Forelimb muscle (tissue), 1 donor: ENCODE data around the gene SLC35F1. TPM values are rescaled to one million over a fixed set of nuclear protein-coding genes. Genes with fewer than 3 reads are reported as not detected.

Source experiments
- DNase-seq: peaks from one replicate; pipeline ENCODE4 v3.0.0-alpha.2; 2013; ENCODE audit warnings: low read depth
- polyA plus RNA-seq: library from polyadenylated mRNA; unstranded; fragments of 120-200 nt; gene quantifications from one replicate; pipeline ENCODE4 v1.2.1, GENCODE V29; 2013; ENCODE audit not compliant: insufficient read length

The SLC35F1 gene
- polyA plus RNA-seq, 1 donor: 1.5 TPM

DNA sequence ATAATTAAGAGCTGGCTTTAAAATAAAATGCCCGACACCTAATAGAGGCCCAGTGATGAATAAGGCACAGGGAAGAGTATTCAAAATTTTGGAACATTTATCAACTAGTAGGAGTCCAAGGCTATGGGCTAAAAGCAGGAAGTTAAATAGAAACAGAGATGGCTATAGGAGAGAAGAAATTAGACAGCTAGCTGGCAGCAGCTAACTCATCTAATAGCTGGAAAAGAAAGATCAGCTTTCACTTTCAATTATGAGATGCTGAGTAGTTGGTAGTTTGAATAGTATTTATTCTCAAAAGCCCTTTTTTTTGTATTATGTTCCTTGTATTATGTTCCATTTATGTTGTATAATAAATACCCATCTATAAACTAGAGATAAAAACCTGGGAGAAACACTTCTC, 215.7 kb downstream of the SLC35F1 start:
- DNase-seq: no peak

DNA sequence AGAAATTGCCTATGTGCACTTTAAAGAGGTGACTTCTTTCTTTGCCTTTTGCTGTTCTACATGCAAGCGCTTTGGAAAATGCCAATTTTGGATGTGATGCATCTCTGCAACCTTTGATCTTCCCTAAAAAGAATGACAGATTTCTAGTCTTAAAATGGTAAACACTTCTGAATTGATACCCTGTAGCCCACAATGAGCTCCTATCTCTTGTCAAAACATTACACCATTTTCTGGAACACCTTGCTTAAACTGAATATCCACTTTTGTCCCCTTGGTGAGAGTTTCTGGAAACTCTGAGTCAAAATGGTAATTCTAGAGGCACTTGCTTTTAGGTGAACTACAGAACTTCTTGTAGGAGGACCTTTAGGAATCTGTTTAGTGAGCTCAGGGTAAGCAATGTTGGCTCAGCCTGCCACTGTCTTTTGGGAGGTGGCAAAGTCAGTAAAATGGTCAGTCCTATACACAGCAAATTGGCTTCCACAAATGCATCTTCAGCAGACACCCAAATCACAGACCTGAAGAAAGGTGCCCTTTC, 216.5 kb downstream of the SLC35F1 start:
- DNase-seq: no peak

DNA sequence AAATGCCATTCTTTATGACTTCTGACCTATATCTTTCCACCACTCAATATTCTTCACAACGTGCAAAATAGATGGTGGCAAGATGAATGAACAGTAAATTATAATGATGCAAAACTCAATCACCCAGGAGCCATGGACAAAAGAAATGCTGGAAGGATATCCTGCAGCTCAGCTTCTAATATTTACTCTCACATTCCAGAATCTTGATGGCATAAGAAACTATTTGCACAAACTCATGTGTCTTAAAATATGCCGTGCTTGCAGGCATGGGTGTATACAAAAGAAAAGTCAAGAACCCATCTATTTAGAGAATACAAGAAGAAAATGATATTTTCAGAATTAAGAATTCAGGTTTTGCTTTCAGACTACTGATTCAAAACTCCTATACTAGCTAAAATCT, 217.8 kb downstream of the SLC35F1 start:
- no peak for DNase-seq

DNA sequence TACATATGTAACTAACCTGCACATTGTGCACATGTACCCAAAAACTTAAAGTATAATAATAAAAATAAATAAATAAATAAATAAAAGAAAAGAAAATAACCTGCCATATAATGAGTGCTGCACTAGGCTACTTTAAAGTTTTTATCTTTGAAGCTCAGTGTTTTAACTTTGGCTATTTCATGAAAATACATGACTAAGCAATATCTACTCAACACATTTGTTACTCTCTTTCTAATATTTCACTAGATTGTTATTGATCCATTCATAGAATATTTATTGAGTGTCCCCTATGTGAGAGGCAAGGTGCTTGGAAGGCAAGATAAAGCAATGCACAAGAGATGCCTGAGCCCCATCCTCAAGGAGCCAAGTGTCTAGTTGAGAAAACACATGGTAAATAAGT, 221.7 kb downstream of the SLC35F1 start:
- no peak for DNase-seq

DNA sequence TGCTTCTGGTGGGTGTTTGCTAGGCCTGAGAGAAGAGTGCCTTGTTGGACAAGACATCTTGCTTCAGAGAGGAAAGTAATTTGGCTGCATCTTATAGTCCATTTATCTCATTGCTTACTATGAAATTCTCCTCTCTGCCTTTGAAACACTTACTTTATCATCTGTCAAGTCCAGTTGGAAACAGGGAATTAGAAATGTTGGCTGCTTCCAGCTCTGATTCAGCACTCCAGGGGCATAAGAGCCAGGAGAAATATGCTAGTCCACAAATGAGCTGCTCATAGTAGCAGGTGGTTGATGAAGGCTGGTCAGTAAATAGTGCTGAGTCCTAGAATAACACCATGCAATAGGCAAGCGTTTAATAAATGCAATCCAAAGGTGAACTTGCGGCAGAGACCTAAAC, 227.1 kb downstream of the SLC35F1 start:
- DNase-seq: no peak

DNA sequence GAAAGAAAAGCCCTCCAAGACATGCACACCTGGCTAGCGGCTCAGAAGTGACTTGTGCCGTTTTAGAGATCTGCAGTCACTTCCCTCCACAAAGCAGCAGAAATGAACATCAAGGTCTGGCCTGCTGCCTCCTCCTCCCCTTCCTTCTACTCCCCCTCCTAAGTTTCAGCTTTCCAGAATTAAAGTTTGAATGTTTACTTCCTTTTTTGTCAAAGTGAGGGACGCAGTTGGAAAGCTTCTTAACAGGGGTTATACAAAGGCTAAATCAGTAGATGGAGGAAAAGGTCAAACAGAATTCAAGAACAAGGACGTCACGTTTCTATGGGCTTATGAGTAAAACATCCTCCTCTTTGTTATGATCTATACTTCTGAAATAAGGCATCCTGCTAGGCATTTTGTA, 227.7 kb downstream of the SLC35F1 start:
- DNase-seq: peak; percentile 9

DNA sequence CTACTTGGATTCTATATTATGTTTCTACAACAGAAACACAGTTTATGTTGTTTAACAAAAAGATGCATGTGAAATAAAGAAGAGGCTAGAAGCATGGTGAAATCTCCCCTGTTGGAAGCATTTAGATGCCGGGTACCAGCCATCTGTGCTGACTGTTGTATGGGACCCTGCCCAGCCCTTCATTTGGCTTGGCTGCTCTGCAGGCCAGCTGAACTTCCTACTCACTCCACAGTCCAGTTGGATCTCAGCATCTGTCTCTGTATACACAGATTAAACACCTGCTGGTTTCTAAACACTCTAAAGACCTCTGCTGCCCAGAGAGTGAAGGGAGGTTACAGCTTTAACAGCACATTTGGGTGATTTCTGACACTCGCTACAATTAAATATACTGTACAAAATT, 228.3 kb downstream of the SLC35F1 start:
- no peak for DNase-seq

DNA sequence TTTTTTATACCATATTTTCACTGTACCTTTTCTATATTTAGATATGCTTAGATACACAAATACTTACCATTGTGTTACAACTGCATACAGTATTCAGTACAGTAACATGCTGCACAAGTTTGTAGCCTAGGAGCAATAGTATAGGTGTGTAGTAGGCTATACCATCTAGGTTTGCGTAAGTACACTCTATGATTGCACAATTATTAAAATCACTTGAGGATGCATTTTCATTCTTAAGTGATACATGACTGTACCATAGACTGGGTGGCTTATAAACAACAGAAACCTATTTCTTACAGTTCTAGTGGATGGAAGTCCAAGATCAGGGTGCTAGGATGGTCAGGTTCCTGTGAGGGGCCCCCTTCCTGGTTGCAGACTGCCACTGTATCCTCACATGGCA, 234.1 kb downstream of the SLC35F1 start:
- no peak for DNase-seq

DNA sequence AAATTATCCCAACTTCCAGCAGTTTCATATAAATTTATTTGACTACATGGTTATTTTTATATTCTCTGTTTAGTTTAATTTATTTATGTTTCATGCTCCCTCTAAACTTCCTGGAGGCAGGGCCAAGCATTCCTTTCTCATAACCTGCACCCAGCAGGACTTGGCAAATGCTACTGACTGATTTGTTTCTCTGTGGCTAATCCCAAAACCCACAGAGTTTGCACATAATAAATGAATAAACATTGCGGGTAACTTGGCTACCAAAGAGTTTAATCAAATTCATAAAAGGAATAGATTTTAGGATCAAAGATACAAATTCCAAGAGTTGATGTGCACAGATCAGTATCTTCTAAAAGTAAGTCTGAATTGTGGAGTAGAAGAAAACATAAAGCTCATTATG, 239.5 kb downstream of the SLC35F1 start:
- no peak for DNase-seq

DNA sequence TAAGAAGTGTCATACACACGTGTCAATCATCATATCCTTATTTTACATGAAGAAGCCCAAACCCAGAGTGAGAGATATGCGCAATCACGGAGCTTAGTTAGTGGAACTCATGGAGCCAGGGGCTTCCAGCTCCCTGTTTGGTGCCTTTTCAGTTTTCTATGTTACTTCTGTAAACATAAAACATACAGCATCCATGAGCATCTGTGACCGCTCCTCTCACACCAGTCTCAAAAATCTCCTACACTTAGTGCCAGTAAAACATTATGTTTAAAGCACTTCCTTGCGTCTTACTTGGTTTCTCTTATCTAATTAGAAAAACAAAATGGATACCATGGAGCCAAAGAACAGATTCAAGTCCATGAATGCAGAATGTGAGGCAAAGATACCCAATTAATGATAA, 240.4 kb downstream of the SLC35F1 start:
- no peak for DNase-seq

DNA sequence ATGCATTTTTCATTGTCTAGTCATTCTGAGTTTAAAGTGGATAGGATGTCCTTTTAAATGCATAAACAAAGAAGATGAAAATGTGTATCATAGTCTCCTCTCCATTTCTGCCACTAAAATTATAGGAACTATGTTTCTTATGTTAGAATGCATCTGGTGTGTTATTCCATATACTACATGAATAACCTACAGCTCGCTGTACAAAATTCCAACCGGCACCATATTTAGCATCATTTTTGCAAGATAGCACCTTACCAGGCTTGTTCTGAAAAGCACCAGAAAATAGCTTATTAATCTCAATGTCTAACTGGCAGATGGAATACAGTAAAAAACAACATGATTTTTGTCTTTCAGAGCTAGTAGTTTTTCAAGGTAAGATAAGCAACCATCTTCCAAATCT, 241.5 kb downstream of the SLC35F1 start:
- no peak for DNase-seq

DNA sequence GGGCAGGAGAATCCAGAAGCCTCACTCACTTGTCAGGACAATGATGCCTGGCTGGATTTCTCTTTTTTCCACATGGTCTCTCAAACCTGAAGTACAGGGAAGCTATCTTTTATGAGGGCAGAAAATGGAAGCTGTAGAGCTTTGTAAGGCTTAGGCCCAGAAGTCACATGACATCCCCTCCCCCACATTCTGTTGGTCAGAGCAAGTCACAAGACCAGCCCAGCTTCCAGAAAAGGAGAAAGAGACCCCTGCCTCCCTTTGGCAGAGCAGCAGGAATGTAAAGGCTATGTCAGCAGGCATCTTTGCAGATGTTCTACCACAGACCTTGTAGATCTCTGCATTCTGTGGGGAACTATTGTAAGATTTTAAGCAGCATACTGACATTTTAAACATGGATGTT, 245.5 kb downstream of the SLC35F1 start:
- DNase-seq: no peak

DNA sequence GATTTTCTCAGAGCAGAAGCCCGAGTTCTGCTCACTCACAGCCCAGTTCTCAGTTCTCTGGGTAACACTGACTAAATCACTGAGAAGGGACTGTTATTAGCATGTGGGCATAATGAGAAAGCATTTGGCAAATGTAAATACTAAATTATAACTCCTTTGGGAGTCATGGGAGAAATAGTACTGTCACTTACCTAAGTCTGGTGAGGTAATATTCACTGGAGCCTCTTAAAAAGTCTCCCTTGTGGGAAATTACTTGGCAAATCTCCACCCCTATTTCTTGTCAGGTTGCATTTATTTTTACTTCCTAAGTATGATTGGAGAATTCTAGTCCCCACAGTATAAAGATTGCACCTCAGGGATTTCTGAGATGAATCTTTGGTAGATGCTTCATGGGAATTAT, 254.3 kb downstream of the SLC35F1 start:
- no peak for DNase-seq

DNA sequence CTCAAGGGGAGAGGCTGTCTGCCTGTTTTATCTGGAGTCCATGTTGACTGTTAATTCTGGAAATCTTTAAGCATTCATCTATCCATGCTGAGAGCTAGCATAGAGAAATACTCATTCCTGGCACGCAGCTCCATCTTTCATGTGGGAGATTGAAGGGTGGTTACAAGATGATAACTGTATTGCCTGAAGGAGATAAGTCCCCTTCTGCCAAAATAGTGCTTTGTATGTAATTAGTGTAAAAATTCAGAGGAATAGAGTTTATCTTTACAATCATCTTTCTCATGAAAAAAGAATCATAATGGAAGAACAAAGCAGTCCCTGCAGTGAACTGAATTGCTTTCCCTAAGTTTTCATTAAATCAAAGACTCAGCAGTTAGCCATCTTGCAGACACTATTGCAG, 256.5 kb downstream of the SLC35F1 start:
- DNase-seq: no peak

DNA sequence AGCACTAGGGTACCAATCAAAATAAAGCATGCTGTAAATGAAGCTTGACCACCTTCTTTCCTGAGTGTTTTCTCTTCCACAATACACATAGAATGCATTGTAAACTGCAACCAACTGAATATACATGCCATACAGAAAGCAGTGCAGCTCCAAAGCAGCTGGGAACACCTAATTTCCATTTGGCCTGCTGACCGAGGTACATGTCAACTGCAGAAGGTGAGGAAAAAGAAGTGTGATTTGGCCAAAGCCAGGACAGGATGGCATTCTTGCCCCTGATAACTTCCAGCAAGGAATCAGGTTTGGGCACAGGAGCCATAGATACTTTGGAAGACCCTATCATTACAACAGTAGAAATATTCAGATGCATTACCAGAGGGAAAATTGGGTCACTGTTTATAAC, 258.4 kb downstream of the SLC35F1 start:
- no peak for DNase-seq

DNA sequence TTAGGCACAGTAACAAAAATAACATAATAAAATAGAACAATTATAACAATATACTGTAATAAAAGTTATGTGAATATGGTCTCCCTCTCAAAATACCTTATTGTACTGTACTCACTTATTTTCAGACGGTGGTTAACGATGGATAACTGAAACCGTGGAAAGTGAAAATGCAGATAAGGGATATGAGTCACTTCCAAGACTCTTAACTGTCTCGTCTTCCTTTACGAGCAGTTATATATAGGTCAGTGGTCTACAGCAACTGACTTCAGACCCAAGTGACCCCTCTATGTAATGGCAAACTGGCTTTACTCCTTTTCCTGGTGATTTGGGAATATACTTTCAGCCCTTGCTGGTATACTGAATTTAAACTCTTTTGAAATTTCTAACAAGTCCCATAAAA, 261.4 kb downstream of the SLC35F1 start:
- no peak for DNase-seq

DNA sequence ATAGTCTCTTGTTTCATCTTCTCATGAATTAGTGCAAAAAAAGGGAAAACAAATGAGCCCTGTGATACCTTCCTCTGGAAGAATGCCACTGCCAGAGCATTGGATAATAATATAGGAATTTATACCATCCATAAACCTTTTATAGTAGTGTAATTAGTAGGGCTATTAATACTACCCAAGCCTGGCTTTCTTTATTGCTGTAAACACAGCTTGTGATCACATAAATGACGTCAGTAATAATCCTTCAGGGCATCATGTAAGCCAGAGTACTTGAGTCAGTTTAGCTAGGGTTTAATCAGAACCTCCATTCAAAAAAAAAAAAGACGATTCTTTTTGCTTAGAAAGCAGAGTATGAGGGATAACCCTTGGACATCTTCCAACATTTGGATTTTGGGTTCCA, 264.8 kb downstream of the SLC35F1 start:
- no peak for DNase-seq

DNA sequence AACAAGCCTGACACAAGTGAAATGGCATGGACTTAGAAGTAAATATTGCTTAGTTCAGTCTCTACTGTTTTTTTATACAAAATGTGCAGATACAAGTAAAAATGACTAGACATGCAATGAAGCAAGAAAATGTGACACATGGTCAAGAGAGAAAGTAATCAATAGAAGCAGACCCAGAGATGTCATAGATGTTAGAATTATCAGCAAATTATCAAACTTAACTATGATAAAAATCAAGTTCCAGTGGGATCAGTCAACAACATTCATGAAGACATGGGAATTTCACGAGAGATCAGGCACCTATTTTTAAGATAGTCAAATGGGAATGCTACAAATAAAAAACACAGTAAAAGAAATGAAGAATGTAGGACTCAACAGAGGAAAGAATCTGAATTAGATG, 267.0 kb downstream of the SLC35F1 start:
- no peak for DNase-seq

DNA sequence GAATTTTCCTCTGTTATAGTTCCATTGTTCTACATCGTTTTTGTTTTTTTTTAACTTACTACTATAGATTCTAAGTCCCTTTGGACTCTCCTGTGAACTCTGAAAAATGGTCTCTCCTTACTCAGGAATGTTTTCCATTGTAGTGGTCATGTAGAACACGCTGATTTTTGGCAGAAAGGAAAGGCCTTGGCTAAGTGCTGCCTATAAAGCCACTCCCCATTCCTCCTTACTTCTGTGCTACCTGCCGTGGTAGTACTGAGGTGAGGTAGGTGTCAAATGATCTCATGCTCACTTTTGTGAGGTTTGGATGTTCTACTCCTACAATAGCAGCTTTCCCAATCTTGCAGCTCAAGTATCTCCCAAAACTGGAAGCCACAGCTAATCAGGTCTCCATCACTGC, 270.7 kb downstream of the SLC35F1 start:
- DNase-seq: no peak

DNA sequence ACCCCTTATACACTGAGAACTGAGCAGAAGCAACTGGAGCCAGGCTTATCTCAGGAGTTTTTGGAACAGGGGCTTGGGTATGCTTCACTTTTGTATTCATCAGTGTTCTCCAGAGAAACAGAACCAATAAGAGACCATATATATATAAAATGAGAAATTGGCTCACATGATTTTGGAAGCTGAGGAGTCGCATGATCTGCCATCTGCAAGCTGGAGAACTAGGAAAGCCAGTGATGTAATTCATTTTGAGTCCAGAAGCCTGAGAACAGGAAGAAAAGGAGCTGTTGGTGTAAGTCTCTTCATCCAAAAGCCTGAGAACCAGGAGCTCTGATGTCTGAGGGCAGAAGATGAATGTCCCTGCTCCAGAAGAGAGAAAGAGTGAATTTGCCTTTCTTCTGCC, 272.0 kb downstream of the SLC35F1 start:
- no peak for DNase-seq

DNA sequence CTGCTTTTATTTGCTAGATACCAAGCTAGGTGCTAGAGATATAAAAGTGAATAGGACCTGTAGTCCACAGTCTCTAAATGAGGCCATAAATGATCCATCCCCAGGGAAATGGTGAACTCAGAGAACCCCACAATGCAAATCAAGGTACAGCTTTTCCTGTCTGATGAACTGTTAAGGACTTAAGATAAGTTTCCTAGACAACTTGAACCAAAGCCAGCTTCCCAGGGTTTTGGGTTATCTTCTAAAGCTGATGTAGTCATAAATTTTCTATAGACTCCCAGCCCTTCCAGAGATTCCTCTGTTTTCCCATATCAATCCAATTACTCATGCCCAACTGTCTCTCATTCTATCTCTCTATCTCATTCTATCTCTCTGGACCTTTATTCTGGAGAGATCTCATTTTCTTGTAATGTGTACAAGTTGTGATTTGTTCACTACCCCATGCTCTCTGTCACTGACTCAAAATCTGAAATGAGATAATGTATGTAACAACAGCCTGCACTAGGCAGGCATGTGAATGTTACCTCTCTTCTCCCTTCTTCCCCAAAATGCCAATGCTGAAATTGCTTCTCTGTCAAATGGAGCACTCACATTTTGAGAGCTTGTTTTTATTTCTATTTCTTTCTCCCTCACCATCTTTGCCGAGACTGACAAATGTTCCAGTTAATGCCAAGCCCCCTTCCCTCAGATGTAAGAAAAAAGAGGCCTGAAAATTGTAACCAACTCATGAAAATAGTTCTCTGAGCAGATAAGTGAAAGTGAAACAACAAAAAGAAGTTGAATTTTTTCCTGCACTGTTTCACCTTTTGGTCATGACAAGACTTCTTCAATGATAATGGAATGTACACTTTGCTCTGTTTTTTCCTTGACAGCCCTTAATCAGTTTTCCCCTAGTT, 279.9 kb downstream of the SLC35F1 start:
- no peak for DNase-seq

DNA sequence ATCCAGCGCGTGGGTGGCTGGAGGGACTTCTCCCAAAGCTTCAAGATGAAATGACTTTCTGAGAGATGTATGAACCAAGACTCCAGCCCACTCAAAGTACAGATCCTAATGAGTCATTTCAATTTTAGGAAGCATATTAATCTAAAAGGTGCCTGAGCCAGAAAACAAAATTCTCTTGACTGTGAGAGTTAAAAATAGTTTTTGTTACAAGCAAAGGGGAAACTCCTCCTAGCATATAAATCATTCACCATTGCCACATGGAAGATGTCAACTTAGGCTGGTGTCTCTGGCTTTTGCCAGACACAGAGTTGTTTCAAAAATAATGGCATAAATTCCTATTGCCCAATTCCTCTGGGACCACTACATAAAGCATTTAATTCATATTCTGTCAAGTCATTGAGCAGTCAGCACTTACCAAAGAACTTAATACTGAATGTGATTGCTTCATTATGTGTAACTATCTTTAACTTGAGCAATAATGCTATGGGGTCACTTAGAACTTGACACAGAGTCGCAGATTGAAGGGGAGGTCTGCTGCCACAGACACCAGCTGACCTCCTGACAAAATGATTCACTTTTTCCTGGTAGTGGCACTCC, 280.6 kb downstream of the SLC35F1 start:
- DNase-seq: no peak

DNA sequence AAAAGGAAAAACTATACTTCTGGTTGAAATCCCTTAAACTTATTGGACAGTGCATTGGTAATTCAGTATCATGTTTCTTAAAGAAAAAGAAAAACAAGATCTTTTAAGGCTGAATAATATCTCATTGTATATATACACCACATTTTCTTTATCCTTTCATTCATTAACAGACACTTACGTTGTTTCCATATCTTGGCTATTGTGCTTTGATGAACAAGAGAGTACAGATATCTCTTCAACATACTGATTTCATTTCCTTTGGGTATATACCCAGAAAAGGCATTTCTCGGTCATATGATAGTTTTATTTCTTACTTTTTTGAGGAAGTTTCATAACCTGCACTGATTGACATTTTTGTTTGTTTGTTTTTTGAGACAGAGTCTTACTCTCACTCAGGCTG, 281.5 kb downstream of the SLC35F1 start:
- DNase-seq: no peak
